Right kidney (tissue), 1 donor: Measurements from ENCODE around the gene ATXN7L1.
"Not testable (repeated sequence)": the region's sequence is repeated elsewhere in the genome, so short reads cannot be mapped to it uniquely, and the experiment has no call there.

Experiments used
- DNase-seq: peaks from one replicate; pipeline ENCODE4 v3.0.0-alpha.2; 2016

The ATXN7L1 gene

GRCh38 chr7:105857009-105857952 lies 19.1 kb downstream of the ATXN7L1 start:
- DNase-seq, result no peak

DNA sequence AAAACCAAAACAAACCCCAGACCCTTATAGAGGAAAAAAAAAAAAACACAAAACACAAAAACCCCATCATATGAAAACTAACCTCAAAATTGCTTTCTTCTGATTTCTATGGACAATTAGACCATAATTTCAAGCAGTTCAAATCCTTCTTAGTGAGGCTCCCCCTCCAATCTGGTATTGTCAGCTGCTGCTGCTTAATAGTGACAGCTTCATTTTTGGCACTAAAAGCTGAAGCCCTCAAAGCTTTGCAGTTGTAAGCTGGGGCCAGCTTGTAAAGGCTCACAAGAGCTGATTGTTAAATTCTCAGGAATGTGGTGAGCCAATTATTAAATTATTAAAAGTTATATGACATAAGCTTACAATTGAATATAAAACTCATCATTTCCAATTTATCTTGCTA lies 21.9 kb downstream of the ATXN7L1 start:
- DNase-seq, result no peak

DNA sequence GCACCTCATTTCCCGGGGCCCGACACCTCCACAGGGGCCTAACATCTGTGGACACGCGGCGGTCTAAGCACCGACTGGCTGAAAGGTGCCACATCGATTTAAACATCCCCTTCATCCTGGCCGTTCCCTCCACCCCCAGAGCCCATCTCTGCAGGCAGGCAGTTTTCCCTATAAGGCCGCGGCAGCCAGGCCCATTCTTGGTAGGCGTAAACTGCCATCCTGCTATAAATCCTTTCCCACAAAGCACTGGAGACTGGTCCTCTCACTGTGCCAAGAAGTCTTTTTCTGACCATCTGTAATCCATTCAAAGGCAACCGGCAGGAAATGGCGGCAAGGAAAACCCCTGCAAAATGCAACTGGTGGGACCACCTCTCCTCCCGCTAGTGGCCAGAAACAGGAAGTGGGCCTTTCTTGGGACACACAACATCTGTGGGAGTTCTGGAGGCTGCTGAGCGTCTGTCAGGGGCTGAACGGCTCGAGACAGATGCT lies 22.4 kb downstream of the ATXN7L1 start:
- peak; percentile 39 for DNase-seq

- DNase-seq, result no peak
Observed at GRCh38 chr7:105851064-105851463, 25.3 kb downstream of the ATXN7L1 start.

DNA sequence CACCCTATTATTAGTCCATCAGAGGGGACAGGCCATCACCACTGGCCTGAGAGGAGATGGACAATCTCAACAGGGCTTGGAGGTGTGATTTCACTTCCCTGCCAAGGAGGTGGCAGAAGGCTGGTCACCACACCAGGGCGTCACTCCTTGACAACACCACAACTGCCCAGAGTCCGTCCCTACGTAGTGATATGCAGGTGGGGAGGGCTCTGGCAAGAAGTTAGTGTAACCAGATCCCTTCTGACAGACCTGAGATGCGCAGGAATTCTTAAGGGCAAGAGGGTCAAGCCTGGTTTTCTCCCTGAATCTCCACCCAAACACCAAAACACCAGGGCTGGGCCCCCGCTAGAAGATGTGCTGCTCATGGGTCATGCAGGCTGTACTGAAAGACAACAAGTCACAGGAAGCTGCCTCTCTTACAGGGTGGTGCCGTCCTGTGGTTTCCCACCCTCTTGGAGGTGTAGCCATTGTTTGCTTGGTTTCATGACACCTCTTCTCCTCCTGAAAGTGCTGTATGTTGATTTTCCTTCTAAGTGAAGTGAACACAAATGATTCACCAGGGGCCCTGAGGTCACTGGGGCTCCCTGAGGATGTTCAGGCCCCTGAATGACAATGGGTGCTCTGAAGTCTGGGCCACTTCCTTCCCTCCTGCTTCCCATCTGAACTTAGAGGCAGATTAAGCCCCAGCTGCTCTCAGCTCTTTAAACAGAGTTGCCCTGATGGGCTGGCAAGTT lies 27.1 kb downstream of the ATXN7L1 start:
- no peak for DNase-seq

- DNase-seq, result no peak
Observed at GRCh38 chr7:105846404-105846803, 30.0 kb downstream of the ATXN7L1 start.

DNA sequence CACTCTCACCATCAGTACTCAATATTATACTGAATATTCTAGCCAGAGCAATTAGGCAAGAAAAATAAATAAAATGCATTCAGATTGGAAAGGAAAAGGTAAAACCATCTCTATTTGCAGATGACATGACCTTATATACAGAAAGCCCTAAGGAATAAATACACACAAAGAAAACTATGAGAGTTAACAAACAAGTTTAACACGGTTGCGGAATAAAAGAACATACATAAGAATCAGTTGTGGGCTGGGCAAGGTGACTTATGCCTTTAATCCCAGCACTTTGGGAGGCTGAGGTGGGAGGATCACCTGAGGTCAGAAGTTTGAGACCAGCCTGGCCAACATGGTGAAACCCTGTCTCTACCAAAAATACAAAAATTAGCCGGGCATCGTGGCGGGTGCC lies 31.7 kb downstream of the ATXN7L1 start:
- DNase-seq, result not testable (repeated sequence)

GRCh38 chr7:105841866-105842265 lies 34.5 kb downstream of the ATXN7L1 start:
- DNase-seq, result no peak

- DNase-seq, result no peak
Observed at GRCh38 chr7:105840981-105841749, 35.2 kb downstream of the ATXN7L1 start.

DNA sequence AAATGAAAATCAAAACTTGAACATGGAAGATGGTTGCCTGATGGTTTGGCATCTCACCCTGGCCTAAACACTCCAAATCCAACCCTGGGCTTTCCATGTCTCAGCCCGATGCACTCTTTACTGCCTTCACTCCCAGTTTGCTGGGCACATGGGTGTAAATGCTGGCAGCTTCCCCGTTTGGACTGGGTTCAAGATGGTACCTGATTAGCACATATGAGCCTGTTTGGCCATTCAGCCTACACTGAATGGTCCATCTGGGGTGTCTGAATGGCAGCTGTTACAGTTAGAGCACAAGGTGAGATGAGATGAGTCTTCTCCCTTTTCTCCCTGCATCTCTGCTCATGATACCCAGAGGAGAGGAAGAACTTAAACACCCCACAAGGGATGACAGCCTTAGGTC lies 37.1 kb downstream of the ATXN7L1 start:
- no peak for DNase-seq

GRCh38 chr7:105838627-105839231 lies 37.7 kb downstream of the ATXN7L1 start:
- DNase-seq, result no peak

GRCh38 chr7:105837765-105838626 lies 38.4 kb downstream of the ATXN7L1 start:
- DNase-seq, result no peak

DNA sequence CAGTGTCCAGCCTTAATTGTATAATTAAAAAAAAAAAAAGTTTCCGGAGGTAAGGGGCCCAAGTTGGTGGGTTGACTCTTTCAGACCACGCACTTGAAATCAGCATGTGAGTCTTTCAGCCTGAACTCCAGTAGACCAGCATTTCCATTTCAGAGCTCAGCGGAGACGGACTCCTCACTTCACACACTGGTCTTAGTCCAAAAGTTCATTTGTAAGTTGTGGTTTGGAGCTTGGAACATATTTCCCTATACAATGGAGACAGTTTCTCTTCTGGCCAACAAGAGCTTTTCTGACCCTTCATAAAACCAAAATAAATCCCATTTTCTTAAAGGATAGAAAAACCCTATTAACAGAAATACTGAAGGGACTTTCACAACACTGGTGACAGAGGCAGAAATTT lies 41.0 kb downstream of the ATXN7L1 start:
- DNase-seq, result no peak

DNA sequence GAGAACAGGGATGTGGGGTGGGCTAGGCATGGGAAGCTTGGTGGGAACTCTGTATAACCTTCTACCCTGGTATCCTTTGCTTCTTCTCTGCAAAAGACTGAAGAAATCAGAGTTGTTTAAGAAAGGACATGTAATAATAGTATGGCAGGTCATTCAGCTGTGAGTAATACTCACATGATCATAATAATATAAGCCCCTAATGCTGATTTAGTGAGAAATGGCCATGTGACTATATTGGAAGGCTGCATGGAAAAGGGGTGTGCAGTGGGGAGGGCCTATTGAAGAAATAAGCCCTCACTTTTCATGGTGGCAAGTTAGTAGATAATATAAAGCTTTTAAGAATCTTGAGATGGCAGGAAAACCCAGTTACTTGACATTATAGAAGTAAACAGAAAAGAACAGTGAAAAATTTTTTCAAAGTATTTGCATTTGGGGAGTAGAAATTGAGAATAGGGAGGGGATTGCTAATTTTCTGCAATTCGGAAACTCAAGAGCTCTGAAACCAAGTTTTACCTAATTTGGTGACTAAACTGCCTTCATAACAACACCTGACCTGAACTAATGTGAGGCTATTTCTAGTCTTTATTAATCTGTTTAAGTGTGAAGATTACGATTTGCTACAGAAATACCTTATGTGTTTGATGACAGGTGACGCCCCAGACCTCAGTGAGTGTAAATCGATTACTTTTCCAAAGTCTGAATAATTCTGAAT lies 44.4 kb downstream of the ATXN7L1 start:
- no peak for DNase-seq

DNA sequence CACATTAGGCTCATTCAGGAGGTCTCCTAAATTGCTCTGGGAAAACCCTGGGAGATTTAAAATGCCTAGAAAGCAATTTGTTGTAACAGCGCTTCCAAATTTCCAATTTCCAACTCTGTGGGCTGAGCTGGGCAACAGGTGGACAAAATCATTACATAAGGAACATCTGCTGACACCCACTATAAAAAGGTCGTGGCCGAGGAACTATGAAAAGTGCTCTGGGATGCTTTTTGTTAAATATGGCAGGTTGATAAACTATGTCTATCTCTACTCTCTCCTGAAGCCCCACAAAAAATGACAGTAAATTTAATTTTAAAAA lies 45.1 kb downstream of the ATXN7L1 start:
- DNase-seq, result no peak

GRCh38 chr7:105830405-105831301 lies 45.7 kb downstream of the ATXN7L1 start:
- DNase-seq, result no peak

GRCh38 chr7:105829681-105830322 lies 46.6 kb downstream of the ATXN7L1 start:
- DNase-seq, result no peak

DNA sequence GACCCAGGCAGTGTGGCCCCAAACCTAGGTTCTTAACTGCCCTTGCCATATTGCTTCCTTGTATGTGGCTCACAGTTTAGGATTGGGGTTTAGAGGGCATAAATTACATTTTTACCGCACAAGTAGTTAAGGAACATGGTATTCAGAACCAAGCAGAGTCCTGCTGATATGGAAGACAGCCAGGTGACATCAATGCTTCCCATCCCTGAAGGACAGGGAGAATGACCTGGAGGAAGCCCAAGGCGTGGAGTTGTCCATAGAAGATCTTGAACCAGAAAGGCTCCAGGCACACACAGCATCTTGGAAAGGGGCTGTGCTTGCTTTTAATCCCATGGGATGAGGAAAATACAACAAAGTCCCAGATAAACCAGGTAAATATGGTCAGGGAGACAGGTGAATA lies 48.3 kb downstream of the ATXN7L1 start:
- DNase-seq, result no peak
